GM15510 (cell line): Measurements from ENCODE around the gene HMG20B.

Experiments
- POLR2A ChIP-seq: IDR thresholded peaks from 3 replicates; pipeline ENCODE4 v1.6.1; 2011; ENCODE audit warnings: borderline replicate concordance; ENCODE audit not compliant: insufficient read length; ENCODE audit errors: extremely low read depth

HMG20B gene

DNA sequence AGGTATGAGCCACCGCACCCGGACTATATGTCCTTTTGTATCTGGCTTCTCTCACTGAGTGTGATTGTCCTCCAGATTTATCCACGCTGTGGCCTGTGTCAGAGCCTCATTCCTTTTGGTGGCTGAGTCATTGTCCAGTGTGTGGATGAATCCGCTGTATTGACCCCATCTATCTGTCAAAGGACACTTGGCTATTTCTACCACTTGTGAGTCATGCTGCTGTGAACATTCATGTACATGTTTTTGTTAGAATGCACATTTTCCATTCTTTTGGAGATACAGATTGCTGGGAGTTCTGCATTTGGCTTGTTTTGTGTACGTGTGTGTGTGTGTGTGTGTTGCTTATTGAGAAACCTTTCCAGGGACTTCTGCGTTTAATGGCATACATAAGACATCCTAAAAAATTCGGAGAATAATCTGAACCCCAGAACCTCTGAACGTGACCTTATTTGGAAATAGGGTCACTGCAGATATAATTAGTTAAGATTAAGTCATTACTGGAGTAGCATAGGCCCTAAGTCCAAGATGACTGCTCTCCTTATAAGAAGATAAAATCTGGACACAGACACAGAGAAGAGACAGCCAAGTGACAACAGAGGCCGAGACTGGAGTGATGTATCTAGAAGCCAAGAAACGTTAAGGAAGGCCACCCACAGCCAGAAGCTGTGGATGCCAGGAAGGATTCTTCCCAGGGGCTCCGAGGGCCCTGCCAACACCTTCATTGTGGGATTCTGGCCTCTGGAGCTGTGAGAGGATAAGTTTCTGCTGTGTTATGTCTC is 7.6 kb downstream of the HMG20B start:
- TF ChIP-seq POLR2A: no peak

DNA sequence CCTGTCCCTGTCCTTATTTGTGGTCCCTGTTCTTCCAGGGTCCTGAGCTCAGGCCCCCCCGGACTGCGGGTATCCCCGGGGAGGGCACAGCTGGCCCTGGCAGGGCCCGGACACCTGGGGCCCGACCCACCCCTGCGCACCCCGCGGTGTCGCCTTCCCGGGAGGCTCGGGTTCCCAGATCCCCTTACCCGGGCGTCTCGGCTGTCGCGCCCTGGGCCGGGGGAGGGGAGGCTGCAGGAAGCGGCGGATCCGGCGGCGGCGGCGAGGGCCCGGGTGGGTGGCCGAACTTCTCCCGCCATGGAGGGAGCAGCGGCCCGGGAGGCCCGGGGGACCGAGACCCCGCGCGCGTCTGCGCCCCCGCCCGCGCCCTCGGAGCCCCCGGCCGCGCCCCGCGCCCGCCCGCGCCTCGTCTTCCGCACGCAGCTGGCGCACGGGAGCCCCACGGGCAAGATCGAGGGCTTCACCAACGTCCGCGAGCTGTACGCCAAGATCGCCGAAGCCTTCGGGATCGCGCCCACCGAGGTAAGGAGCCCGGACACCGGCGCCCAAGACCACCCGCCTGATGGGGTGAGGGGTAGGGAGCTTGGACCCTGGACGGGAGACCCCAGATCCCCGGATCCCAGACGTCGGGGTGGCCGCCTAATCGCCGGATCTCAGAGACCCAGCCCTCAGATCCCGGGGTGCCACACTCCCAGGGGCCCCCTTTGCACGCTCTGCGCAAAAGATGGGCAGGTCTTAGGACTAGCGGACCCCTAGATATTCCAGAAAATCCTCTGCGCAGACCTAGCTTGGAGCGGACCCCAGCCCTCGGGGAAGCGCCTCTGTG is 12.8 kb downstream of the HMG20B start, which contains the start of gene GIPC3:
GIPC3 (plus strand) TSS at position 178 of the 826 bp plus-strand sequence; CDS start at position 298, 120 bp downstream.
- TF ChIP-seq POLR2A: no peak

DNA sequence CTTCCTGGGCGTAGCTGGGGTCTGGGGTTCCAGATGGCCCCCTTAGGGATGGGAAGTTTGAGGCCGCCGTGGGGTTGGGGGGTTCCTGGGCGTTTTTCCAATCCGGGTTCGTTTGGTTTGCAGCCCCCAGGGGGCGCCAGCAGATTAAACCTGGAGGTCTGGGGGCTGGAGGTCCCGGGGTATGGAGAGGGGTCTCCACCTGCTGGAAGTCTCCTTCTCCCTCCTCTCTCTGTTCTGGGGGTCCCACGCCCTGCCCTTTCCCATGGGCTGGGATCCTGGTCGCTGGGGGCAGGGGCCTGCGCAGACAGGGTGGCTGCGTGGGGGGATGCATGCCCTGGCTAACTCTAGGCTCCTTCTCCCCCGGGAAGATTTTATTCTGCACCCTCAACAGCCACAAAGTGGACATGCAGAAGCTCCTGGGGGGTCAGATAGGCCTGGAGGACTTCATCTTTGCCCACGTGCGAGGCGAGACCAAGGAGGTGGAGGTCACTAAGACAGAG is 13.4 kb downstream of the HMG20B start:
- no peak for TF ChIP-seq POLR2A

DNA sequence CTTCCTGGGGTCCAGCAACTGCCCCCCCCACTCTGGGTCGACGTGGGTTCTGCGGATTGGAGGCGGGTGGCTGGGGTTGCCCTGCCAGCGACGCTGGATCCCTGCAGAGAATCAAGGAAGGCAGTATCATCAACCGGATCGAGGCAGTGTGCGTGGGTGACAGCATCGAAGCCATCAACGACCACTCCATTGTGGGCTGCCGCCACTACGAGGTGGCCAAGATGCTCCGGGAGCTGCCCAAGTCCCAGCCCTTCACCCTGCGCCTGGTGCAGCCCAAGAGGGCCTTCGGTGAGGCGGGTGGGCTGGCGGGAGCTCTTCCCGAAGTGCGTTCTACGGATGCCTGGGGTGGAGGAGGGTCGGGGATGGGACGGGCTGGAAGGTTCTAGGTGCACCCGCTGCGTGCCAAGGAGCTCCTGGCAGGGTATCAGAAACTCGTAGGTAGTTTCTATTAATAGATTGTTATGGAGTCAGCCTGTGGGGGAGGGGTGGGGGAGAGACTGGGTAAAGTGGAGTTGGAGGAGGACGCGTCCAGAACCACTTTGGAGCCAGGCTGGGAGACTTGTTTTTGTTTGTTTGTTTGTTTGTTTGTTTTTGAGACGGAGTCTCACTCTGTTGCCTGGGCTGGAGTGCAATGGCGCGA is 14.1 kb downstream of the HMG20B start:
- no peak for TF ChIP-seq POLR2A

DNA sequence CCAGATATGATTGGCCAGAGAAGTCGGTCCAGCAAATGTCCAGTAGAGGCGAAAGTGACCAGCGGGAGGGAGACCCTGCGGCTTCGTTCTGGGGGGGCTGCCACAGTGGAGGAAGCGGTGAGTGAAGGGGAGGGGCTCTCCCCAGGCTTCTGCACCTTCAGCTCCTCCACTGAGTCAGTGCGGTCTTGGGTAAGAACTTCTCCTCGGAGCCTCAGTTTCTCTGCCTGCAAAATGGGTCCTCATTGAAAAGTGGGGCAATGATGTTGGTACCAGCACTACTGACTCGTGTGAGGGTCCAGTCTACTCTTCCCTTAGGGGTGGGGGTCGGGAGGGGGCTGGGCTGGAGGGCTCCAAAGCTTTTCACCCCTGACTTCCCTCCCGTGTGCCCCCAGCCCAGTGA is 16.7 kb downstream of the HMG20B start:
- TF ChIP-seq POLR2A: no peak

DNA sequence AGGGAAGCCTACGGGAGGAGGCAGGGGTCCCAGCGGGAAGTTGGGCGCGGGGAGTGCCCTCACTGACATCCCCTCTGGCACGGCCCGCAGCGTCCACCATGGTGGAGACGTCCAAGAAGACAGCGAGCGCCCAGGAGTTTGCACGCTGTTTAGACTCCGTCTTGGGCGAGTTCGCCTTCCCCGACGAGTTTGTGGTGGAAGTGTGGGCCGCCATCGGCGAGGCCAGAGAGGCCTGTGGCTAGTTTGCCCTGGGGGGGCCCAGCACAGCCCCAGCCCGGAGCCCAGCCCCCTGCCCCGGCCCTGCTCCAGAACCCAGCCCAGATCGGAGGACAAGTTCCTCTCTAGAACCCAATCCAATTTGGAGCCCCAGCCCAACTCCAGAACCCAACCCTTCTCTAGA is 17.2 kb downstream of the HMG20B start:
- TF ChIP-seq POLR2A: no peak

DNA sequence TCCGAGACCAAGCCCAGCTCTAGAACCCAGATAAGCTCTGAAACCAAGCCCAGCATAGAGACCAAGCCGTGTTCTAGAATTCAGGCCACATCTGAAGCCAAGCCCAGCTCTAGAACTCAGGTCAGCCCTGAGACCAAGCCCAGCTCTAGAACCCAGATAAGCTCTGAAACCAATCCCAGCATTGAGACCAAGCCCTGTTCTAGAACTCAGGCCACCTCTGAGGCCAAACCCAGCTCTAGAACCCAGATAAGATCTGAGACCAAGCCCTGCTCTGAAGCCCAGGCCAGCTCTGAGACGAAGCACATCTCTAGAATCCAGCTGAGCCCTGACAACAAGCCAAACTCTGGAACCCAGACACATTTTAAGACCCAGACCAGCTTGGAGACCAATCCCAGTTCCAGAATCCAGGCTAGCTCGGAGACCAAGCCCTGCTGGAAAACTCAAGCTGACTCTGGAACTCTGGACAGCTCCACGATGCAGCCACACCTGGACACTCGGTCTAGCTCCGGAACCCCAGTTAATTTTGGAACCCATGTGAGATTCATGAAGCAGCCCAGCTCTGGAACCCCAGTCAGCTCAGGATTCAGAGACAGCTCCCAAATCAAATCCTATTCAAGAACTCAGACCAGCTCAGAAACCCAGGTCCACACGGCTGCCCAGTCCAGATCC is 18.4 kb downstream of the HMG20B start:
- no peak for TF ChIP-seq POLR2A

DNA sequence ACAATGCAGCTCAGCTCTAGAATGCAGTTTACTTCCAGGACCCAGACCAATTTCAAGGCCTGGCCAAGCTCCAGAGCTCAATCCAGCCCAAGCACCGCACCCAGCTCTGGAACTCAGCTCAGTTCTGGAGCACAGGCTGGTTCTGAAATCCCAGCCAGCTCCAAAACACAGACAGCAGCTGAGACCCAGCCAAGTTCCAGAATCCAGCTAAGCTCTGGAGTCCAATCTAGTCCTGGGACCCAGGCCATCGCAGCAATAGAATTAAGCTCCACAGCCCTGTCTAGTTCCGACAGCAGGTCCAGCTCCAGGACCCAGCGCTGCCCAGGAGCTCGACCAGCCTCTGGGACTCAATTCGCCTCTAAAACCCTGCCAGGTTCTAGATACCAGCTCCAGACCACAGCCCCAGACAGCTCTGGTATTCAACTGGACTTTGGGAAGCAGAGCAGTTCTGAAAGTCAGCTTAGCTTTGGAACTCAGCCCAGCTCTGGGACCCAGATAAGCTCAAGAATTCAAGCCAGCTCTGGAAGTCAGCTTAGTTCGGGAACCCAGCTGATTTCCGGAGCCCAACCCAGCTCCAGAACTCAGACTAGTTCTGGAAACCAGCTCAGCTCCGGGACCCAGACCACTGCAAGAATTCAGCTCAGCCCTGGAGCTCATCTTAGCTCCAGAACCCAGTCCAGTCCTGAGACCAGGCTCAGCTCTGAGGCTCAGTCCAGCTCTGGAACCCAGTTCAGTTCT is 19.3 kb downstream of the HMG20B start:
- no peak for TF ChIP-seq POLR2A

DNA sequence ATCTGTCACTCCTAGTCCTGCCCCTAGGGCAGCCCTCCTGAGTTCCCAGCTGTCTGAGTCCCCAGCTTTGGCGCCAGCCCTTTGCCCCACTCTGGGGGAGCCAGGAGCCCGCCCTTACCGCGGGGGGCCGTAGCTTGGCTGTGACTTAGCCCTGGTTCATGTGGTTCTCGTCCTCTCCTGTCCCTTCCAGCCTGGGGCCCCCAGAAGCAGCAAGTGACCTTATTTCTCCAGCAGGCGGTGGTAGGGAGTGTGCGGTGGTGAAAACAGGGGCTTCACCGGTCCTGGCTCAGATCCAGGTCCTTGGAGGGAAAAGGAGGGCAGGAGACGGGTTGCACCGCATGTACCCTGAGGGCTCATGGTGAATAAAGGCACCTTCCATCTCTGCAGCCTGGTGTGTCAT is 20.4 kb downstream of the HMG20B start:
- no peak for TF ChIP-seq POLR2A

DNA sequence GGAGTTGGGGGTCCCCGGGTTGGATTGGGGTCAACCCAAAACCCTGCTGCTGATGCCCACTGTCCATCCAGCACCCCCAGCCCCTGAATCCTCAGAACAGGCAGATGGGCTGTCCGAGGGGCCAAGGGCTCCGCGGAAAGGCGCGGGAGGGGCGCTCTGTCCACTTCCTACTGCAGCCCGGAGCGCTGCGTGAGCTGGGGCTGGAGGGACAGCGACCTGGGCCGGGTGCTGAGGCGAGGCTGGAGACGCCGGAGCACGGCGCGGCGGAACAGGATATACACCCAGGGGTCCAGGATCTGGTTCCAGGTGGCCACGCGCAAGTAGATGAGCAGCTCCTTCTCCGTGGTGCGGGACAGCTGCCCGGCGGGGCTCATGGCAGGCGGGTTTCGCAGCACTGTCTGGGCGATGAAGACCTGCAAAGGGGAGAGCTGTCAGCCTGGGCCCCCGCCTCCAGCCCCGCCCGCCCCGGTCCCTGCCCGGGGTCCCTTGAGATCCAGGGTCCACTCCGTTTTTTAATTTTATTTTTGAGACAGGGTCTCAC is 22.8 kb downstream of the HMG20B start:
- no peak for TF ChIP-seq POLR2A

DNA sequence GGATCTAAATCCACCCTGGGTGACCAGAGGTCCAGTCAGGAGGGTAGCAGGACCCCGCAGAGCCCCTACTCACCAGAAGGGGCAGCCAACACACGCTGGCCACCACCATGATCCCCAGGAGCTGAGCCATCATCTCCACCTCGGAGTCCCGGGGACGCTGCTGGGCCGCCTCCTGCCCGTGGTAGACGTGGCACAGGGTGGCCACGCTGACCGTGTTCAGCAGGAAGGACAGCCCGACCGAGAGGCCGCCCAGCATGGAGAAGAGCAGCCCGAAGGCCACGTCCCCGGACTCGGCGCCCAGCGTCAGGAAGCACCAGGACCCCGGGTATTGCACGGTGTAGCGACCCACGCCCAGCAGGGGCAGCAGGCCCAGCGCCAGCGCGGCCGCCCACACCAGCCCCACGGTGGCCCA is 27.0 kb downstream of the HMG20B start:
- no peak for TF ChIP-seq POLR2A

DNA sequence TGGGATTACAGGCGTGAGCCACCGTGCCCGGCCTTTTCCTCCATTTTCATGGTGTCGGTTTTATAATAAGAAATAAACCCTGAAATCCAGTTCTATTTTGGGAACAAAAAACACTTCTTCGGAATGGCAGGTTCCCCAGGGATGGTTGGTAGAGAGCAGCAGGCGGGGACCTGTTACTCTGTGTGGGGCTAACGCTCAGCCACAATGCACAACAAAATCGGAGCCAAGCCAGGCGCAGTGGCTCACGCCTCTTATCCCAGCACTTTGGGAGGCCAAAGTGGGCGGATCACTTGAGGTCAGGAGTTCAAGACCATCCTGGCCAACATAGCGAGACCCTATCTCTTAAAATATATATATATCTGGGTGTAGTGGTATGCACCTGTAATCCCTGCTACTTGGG is 28.3 kb downstream of the HMG20B start:
- TF ChIP-seq POLR2A: no peak

DNA sequence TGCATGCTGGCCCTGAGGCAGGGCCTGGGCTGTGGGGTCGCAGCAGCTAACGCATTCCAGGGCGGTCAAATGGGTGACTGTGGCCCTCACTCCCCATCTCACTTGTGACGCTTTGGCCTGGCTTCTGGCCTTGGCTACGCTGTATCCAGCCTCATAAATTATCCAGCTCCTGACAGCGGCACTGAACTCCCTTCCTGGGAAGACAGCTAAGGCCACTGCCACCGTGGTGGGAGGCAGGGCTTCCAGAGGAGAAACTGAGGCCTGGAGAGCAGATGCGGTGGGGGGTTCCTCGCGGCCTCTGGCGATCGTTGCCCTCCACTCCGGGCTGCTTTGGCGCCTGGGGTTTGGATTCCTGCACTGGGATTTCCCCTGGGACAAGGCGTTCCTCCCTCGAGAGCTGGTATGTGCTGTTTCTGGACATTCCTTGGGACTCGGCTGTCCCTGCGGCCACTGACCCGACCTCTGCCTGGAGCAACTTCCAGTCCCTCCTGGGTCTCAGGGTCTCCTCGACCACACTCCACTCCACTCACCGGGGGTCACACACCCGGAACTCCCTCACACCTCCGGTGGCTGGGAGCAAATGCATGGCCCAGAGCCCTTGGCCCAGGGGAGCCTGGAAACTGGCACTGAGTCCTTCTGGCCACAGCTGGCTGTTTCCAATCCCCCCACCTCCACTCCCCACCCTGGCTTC is 30.5 kb downstream of the HMG20B start:
- TF ChIP-seq POLR2A: no peak

DNA sequence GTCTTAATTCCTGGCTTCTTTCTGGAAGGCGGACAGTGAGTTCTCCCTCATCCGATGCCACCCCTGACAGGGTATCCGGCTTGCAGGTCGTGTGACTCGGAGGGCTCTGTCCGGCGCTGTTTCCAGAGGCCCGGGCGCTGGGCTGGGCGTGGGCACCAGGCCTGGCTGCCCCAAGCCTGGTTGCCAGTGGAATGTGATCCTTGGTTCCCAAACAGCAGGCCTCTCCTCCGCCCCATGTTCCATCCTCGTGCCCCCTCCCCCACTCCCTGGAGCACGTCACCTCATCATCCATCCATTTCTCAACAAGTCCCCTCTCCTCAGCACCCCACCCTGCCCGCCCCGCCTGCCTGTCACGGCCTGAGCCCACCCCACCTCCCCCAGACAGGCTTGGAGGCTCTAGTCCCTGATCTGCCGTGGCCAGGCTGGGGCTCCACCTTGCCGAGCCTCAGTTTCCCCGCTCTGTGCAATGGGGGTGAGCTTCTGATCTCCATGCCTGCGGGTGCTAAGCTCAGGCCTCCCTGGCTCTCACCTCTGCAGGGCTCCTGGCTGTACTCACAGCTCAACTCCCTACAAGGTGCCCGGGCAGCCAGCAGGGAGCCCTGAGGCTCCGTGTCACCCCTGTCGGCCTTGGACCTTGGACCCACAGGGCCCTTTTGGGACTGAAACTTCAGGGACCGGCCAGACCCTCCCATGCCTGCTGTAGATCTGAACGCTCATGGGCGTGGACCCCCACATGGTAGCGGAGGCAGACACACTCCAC is 31.7 kb downstream of the HMG20B start:
- TF ChIP-seq POLR2A: no peak
